DLD1 (cell line): ENCODE measurements around the gene CERT1.

Experiments
- in situ Hi-C: cut with HindIII; loops from 2 replicates; pipeline ENCODE4 v1.10.0; 2017; ENCODE audit warnings: low sequenced_read_pairs

CERT1 gene

DNA sequence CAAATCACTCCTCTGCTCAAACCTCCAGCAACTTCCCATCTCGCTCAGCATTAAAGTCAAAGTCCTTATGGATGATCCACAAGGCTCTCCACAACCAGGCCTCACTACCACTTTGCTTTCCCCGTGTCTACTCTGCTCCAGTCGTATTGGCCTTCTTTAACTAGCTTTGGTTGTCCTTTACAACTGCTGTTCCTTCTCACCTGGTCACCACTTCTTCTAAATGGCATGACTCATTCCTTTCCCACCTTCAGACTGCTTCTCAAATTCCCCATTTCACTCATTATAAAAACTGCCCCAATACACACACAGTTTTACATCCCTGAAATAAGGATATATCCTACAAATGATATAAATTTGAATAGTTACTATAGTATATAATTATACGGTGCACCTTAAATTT lies 30.4 kb downstream of the CERT1 start:
- in situ Hi-C loops, result no loop called here

DNA sequence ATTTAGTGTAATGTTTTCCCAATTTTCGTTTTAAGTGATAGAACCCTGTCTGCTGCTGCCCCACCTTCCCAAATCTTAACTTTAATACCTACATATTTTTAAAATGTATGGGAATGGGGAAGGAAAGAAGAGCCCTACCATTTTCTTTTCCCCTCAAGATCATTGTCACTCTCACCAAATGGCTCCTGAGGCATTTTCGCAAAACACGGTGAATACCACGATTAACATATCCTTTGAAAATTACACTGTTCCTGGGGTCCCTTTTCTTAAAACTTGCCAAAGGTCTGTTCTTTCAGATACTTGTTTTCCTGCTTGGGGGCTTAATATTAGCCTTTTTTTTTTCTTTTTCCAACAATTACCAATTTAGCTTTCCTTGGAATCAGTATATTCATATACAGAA lies 36.1 kb downstream of the CERT1 start:
- in situ Hi-C loops, result no loop called here

DNA sequence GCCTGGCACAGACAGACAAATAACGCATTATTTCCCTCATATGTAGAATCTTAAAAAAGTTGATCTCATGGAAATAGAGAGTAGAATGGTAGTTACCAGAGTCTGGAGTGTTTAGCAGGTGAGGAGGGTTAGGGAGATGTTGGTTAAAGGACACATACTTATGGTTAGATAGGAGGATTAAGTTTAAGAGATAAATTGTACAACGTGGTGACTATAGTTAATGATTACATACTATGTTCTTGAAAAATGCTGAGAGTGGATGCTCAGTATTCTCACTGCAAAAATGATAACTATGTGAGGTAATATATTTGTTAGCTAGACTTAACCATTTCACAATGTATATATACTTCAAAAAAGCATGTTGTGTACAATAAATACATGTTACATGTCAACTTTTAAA lies 38.0 kb downstream of the CERT1 start:
- in situ Hi-C loops, result no loop called here

DNA sequence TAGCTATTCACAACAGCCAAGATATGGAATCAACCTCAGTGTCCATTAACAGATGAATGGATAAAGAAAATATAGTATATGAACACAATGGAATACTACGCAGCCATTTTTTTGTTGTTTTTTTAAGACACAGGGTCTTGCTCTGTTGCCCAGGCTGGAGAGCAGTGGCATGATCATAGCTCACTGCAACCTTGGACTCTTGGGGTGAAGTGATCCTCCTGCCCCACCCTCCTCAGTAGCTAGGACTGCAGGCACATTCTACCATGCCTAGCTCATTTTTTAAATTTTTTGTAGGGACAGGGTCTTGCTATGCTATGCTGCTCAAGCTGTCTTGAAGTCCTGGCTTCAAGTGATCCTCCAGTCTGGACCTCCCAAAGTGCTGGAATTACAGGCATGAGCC lies 38.5 kb downstream of the CERT1 start:
- in situ Hi-C loops, result no loop called here

DNA sequence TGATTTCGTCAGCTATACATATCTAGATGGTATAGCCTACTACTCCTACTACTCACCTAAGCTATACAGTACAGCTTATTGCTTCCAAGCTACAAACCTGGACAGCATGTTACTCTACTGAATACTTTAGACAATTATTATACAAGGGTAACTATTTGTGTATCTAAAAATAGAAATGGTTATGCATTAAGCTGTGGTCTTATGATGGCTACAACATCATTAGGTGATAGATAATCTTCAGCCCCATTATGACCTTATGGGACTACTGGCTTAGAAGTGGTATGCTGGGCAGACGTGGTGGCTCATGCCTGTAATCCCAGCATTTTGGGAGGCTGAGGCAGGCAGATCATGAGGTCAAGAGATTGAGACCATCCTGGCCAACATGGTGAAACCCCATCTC lies 40.2 kb downstream of the CERT1 start:
- in situ Hi-C loops, result no loop called here

DNA sequence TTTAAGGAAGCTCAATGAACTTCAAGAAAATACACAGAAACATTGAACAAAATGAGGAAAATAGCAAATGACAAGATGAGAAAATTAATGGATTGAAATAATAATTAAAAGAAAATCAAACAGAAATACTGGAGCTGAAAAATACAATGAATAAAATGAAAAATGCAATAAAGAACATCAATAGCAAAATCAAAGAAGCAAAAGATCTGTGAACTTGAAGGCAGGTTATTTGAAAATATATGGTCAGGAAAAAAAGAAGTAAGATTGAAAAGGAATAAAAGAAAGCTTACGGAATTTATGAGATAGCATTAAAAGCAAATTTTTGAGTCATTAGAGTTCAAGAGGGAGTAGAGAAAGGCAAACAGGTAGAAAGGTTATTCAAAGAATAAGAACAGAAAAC lies 42.4 kb downstream of the CERT1 start:
- in situ Hi-C loops, result no loop called here

DNA sequence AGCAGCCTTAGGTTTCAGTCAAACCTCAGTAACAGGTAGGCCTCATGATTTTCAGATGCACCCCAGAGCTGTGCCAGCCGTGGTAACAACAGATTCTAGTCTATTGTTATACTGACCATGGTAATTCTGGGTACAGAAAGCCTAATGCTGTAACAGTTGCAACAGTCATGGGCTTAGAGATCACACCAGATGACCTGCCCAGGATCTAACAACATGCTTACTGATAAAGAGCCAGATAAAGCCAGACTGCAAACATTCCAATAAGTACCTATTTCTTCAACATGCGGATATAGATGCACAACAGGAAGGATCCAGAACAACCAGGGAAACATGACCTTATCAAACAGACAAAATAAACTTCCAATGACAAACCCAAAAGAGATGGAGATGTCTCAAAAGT lies 42.8 kb downstream of the CERT1 start:
- in situ Hi-C loops, result no loop called here

DNA sequence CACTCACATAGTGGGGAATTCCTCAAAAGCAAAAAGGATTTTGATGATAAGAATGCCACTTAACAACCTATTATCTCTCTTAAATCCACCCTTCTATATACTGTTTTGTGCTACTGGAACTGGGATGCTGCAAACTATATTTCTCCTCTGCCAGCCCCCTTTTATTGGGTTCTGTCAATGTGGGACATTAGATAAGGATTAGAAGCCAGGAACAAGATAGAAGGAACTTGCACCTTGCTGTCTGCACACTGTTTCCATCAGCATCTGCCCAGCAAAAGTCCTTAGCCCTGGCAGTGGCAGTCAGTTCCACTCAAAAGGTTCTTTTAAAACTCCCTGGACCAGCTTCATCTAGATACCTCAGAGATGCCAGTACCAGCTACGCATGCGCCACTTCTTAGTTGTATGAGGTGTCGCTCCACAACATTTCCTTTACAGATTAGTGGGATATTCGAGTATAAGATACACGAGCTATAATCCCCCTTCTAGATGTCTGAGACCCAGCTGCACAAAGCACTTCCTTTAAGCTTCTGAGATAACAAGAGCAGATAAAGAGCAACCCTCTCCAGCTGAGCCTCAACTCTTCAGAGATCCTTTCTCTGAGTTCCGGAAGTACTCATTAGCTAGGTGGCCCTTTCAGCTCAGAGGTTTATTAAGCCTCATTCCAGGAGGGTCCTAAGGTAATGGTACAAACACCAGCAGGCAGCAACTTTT lies 45.3 kb downstream of the CERT1 start:
- in situ Hi-C loops, result no loop called here

DNA sequence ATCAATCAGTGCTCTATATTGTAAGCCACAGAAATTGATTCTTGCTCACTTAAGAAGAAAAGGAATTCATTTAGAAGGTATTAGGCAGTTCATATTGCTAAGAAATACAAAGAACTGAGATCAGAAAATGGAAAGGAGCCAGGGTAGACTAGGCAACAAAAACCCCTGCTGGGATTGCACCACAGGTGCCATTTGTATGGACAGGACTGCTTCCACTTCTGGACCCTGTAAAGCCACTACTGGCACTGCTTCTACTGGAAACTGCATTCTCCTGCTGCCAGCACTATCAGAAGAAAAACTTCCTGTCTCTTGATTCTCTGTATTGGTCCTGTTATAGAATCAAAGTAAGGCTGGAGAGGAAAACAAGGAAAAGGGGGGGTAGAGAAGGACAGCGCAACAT lies 45.9 kb downstream of the CERT1 start:
- in situ Hi-C loops, result no loop called here

DNA sequence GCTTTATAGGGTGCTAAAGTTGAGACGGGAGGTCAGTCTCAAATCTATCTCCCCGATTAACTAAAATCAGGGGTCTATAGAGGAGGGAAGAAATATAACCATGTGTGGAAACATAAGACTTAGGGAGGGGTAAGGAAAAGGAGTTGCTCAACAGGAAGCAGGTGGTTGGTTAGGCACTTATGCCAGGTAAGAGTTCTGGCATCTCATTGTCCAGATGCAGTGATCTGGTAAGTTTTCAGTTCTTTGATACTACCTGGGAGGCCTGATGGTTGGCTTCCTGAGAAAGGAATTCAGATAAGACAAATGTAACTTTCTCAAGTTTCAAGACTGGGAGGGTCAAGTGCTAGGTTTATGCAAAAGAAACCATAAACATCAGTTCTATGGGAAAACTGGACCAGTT lies 47.7 kb downstream of the CERT1 start:
- in situ Hi-C loops, result no loop called here

DNA sequence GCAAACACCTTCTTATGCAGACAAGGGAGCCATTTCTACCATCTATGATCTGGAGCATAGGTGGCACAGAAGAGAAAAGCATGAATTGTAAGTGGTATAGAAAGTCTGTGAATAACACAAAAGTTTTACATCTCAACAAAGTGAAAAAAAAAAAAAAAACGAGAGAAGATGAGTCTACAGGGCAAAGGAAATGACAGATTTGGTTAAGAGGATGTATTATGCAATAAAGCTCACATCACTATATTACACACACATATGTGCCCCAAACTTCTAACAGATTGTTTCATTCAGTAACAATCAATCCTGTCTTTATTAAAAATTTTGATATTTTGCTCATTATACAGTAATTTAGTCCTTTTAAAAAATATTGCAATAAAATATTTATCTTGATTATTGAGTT lies 49.8 kb downstream of the CERT1 start:
- in situ Hi-C loops, result no loop called here

DNA sequence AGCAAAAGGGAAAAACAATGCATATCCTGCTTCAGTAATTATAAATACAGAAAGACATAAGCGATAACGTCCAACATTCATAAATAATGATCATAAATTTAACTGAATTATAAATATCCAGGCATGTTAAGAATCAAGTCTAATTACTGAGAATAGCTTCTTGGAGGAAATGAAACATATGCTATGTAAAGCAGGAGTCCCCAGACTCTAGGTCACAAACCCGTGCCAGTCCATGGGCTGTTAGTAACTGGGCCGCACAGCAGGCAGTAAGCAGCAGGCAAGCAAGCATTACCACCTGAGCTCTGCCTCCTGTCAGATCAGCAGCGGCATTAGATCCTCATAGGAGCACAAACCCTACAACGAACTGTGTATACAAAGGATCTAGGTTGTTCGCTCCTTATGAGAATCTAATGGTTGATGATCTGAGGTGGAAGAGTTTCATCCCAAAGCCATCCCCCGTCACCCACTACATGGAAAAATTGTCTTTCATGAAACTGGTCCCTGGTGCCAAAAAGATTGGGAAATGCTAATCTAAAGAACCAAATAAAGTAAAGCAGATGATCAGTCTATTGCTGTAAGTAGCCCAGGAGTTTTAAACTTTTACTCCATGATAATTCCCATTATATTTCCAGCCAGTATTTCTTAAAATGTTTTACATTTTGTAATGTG lies 50.4 kb downstream of the CERT1 start:
- in situ Hi-C loops, result no loop called here

DNA sequence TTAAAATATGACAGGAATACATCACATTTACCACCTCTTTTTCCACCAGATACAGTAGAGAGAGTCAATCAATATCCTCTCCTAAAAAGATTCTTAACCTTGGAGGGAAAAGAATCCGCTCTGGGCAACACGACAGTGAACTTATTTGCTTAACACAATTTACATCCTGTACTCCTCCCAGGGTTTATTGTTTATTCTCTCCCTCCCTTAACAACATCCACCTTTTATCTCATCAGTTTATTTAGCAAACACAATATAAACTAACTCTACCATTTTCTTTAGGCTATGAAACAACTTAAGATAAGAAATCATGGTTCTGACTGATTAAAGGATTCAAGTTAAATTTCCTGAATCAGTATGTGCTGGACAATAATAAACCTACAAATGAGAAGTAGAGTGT lies 50.9 kb downstream of the CERT1 start:
- in situ Hi-C loops, result no loop called here

DNA sequence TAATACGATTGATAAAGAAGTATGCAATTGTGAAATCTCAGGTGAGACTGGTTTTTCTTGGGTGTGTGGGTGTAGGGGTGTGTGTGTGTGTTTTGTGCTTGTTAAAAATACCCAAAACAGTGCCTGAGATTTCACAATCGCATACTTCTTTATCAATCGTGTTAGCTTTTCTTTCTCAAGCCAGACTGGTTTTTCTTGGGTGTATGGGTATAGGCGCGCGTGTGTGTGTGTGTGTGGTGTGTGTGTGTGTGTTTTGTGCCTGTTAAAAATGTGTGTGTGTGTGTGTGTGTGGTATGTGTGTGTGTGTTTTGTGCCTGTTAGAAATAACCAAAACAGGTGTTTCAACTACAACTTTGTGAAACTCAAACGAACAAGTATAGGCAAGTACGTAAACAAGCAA lies 53.7 kb downstream of the CERT1 start:
- in situ Hi-C loops, result no loop called here

DNA sequence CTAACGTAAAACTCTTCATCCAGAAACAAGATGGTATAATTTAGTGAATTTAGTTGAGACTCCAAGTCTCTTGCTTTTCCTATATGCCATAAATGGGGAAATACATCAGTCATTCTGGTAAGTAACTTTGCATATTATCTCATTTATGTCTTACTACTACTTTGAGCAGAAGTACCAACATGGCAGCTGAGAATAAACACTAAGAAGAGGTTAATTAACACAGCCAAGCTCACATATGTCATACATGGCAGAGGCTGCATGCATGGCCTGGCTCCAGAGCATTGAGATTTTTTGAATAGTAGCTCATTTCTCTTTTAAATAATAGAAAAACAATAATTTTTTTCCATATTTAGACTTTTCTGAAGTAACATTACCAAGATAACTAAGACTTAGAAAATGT lies 54.3 kb downstream of the CERT1 start:
- in situ Hi-C loops, result no loop called here

DNA sequence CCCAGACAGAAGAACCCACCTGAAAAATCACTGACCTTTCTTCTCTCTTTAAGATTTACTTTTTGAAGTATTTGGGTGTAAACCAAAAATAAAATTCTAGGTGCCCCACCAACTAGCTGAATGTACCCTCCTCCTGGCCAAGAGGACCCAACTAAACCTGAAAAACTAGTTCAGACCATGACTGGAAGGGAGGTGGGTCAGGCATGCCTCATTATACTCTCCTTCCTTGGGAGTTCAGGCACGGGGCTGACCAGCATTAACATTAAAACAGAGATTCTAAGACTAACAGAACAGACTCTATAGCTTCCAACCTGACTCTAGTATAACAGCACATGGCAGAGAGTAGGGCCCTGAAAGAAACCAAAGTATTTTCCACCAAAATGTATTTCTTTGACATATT lies 61.4 kb downstream of the CERT1 start:
- in situ Hi-C loops, result no loop called here

DNA sequence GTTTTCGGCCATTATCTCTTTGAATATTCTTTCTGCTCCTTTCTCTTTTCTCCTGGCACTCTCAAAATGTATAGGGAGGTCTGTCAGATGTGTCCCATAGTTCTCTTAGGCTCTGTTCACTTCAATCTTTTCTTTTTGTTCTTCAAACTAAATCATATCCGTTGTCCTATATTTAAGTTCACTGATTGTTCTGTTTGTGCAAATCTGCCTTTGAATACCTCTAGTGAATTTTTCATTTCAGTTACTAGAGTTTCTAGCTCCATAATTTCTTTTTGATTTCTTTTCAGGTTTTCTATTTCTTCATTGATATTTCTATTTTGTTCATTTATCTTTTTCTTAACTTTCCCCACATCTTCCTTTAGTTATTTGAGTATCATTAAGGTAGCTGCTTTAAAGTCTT lies 65.4 kb downstream of the CERT1 start:
- in situ Hi-C loops, result no loop called here

DNA sequence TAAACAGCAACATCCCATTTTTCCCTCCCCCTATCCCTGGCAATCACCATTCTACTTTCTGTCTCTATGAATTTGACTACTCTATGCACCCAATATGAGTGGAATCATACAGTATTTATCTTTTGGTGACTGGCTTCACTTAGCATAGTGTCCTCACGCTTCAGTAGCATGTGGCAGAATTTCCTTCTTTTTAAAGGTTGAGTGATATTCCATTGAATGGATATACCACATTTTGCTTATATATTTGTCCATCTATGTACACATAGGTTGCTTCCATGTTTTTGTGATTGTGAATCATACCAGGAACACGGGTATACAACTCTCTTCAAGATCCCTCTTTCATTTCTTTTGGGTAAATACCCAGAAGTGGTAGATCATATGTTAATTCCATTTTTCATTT lies 69.9 kb downstream of the CERT1 start:
- in situ Hi-C loops, result no loop called here

DNA sequence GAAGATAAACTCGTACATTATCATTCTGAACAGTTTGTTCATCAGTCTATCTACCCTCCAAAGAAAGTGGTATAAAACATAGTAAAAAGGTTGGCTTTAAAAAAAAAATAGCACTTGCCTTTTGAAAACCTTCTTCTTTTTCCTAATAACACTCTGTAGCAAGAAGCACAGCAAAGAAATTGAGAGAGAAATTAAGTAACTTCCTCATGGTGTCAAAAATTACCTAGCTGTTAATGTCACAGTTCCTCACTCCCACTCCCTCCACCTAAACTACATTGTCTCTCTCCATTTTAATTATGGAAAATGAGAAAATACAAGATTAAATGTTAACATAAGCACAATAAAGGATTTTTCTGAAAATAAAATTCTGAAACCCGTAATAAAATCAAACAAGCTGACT lies 72.2 kb downstream of the CERT1 start:
- in situ Hi-C loops, result no loop called here

DNA sequence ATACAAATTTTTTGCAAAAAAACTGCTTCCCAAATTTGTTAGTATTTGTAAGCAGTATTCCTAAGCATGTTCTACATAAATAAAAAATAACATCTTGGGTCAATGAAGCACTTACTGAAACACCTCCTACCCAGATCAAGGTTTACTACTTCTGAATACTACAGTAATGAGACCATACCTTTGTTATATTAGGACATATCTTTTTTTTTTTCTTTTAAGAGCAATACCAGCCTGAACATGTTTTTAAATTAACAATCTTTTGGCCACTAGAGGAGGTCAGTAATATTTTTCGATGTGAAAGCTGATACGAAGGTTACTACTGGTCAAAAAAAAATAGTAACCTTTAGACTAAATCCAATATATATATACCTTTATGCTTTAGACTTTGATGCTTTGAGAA lies 72.7 kb downstream of the CERT1 start:
- in situ Hi-C loops, result no loop called here

DNA sequence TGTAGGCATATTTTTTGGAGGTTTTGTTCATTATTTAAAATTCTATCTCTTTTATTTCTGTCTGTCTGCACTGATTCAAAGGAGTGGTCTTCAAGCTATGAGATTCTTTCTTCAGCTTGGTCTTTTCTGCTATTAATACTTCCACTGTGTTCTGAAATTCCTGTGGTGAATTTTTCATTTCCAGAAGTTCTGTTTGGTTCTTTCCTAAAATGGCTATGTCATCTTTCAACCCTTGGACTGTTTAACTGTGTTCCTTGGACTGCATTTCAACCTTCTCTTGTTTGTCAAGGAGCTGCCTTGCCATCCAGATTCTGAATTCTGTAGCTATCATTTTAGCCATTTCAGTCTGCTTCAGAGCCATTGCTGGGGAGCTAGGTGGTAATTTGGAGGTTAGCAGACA lies 76.3 kb downstream of the CERT1 start:
- in situ Hi-C loops, result no loop called here

DNA sequence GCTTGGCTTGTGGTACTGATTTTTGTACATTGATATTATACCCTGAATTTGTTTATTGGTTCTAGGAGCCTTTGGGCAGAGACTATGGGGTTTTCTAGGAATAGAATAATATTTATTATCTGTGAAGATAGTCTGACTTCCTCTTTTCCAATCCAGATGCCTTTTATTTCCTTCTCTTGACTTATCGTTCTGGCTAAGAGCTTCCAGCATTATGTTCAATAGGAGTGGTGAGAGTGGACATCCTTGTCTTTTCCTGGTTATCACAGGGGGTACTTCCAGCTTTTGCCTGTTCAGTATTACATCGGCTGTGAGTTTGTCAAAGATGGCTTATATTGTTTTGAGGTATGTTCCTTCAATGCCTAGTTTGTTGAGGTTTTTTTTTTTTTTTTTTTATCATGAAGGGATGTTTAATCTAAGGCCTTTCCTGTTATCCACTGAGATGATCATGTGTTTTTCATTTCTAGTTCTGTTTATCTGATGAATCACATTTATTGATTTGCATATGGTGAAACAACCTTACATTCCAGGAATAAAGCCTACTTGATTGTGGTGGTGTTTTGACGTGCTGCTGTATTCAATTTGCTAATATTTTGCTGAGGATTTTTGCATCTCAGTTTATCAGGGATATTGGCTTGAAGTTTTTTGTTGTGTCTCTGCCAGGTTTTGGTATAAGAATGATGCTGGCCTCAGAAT lies 77.5 kb downstream of the CERT1 start:
- in situ Hi-C loops, result no loop called here
